CD4-positive, alpha-beta T cell (primary cell): ENCODE measurements around the gene DHRS13. TPM values are rescaled to one million over a fixed set of nuclear protein-coding genes. Genes with fewer than 3 reads are reported as not detected.
A peak's percentile ranks its signal among the peaks of the same experiment; 100 is the strongest.

Experiments
- ATAC-seq: fragments of 200-7000 bp; cut with Tn5 transposase; one replicate; pipeline ENCODE4 v1.10.0; 2022; ENCODE audit warnings: mild to moderate bottlenecking; ENCODE audit not compliant: poor library complexity
- CTCF ChIA-PET: fragments of 350-600 bp; sonication (Branson Sonifier 250); formaldehyde crosslinking; loops from one replicate; lab custom pipeline; 2021; ENCODE audit warnings: antibody characterized with exemption, inconsistent platforms; lab: Charles Lee
- POLR2A ChIA-PET: fragments of 350-600 bp; sonication (Branson Sonifier 250); formaldehyde crosslinking; loops from one replicate; lab custom pipeline; 2021; ENCODE audit warnings: antibody characterized with exemption, inconsistent platforms; lab: Charles Lee
- DNase-seq, 14 experiments: peaks; one replicate each; pipeline ENCODE4 v3.0.0-alpha.2; 2013 to 2020; ENCODE audit warnings: mixed read lengths in 2 of 14
- H3K27ac ChIP-seq, 2 donors: one replicate each; pipeline versions ENCODE4 v1.5.1 to v1.7.0; 2013; ENCODE audit warnings: low read length in 2 of 2, low read depth in 1 of 2, mild to moderate bottlenecking in 1 of 2
- H3K27me3 ChIP-seq, 2 experiments: 1 replicate in 1 of 2; 2 replicates in 1 of 2; pipeline versions ENCODE4 v1.6.1 to v1.7.0; 2013; ENCODE audit warnings: low read length in 2 of 2, control low read depth in 1 of 2, mild to moderate bottlenecking in 1 of 2, moderate library complexity in 1 of 2; ENCODE audit not compliant: insufficient read depth in 2 of 2, control insufficient read depth in 1 of 2
- H3K36me3 ChIP-seq: one replicate; pipeline ENCODE4 v1.6.1; 2013; ENCODE audit warnings: low read length, control low read depth; ENCODE audit not compliant: insufficient read depth
- H3K4me1 ChIP-seq: one replicate; pipeline ENCODE4 v1.6.1; 2013; ENCODE audit warnings: low read length, control low read depth; ENCODE audit not compliant: insufficient read depth
- H3K4me3 ChIP-seq: one replicate; pipeline ENCODE4 v1.5.1; 2013; ENCODE audit warnings: mild to moderate bottlenecking, low read length, moderate library complexity
- H3K9me3 ChIP-seq, 2 experiments: 1 replicate in 1 of 2; 2 replicates in 1 of 2; pipeline versions ENCODE4 v1.6.1 to v1.7.0; 2013; ENCODE audit warnings: low read length in 2 of 2, mild to moderate bottlenecking in 2 of 2, control low read depth in 1 of 2, moderate library complexity in 1 of 2; ENCODE audit not compliant: control insufficient read depth in 1 of 2, insufficient read depth in 1 of 2
- H3K27ac Mint-ChIP-seq: one replicate; pipeline ENCODE4 v1.8.0; 2020; ENCODE audit warnings: mixed read lengths
- H3K27me3 Mint-ChIP-seq: one replicate; pipeline ENCODE4 v1.8.0; 2021; ENCODE audit warnings: mixed read lengths
- H3K36me3 Mint-ChIP-seq: one replicate; pipeline ENCODE4 v1.8.0; 2021; ENCODE audit warnings: low read depth, mixed read lengths
- H3K4me1 Mint-ChIP-seq: one replicate; pipeline ENCODE4 v1.8.0; 2021; ENCODE audit warnings: low read depth, mixed read lengths
- H3K4me3 Mint-ChIP-seq: one replicate; pipeline ENCODE4 v1.8.0; 2020; ENCODE audit warnings: mild to moderate bottlenecking, mixed read lengths
- H3K9me3 Mint-ChIP-seq: one replicate; pipeline ENCODE4 v1.8.0; 2020; ENCODE audit warnings: mixed read lengths
- CTCF ChIP-seq: fragments of 200-600 bp; IDR thresholded peaks from one replicate; pipeline ENCODE4 v1.8.0; 2022; ENCODE audit warnings: antibody characterized with exemption, mild to moderate bottlenecking
- intact Hi-C, 2 experiments: fragments of 100-400 bp; cut with DNase I in 1 of 2; cut with micrococcal nuclease in 1 of 2; formaldehyde crosslinking; loops; one replicate each; pipeline versions ENCODE4 v1.15.1 to v1.9.0; 2023 to 2025; cut with DNase I, micrococcal nuclease
- total RNA-seq, 174 experiments: library from RNA in 2 of 174; stranded (reverse) in 2 of 174; gene quantifications; one replicate each; pipeline ENCODE4 v1.2.3 and lab custom pipeline; 2021 to 2026

The DHRS13 gene
- total RNA-seq, 2 experiments from 2014 or later, result 33.5 to 34.3 TPM

DNA sequence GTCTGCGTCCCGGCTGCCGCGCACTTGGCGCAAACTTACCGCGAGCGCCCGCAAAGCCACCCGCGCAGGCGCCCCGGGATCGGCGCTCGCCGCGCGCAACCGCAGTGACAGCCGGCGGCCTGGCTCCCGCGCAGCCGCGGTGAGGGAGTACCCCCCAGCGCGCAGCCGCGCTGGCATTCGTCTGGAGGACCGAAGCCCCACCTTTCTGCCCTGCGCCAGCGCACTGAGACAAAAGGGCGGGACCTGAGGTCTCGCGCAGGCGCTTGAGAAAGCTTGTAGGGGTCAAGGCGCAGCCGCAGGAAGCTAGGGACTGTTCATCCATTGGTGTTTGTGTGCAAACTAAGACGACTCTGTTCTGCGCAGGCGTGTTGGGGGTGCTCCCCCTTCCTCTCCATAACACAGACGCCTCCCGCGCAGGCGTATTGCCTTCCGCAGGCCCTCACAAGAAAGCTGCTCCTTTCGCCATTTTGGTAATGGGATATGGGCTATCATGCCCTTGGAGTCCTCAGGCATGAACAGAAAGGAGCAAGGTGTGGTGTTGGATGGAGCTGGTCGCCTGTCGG is 48.6 kb upstream of the DHRS13 start, which contains the start of gene PHF12:
TSS of gene PHF12 (minus strand) at position 91 of the 563 bp plus-strand sequence. CDS start 558 bp downstream, outside the sequence.
- H3K9me3 Mint-ChIP-seq, result no peaks in the 10 kb centered on the region

DNA sequence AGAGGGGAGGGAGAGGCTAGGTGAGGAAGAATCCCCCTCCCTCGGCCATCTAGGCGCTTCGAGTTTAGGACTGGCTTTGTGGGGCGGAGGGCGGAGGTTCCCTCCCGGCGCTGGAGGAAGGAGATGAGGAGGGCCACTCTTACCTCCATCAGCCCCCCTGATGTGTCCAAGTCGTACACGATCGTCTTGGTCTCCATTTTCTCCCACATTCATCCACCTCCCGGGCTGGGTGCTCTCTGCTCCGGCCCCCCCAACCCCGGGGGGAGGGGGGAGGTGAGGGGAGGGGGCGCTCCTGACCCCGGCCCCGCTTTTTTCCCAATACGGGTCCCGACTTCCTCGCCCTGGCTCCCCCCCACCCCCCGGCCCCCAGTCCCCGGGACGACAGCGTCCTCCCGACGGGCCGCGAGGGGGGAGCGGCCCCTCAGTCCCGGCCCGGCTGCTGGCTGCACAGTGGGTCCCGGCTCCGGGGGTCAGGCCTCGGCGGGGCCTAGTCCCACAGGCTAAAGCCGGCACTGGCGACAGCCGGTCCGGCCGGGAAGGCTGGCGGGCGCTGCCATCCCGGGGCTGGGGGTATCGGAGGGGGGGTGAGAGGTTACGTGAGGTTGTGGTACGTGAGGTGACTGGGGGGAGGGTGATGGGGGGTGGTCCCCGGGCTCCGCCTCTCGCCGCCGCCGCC is 48.0 kb upstream of the DHRS13 start:
- Mint-ChIP-seq H3K36me3 (peaks cover 36% of the 10 kb centered on the region), H3K27ac (peak overlapping the region; percentile 97), H3K9me3 (no peaks in the 10 kb centered on the region), H3K4me1 (peaks cover 25% of the 10 kb centered on the region), H3K4me3 (peak overlapping the region; percentile 96), H3K27me3 (no peaks in the 10 kb centered on the region)
- ChIA-PET POLR2A (interaction anchor here (0.9 to 10.3 kb wide), 42 partner anchors 8 to 667 kb away, joined by 3 to 150 read pairs (median 8); partner anchors contain the start of genes ABHD15, ALDOC, BLTP2 and DHRS13), CTCF (interaction anchor here (1.1 to 5.7 kb wide), 8 partner anchors 21 to 304 kb away, joined by 3 to 56 read pairs (median 7); partner anchors contain the start of genes DHRS13, FLOT2, NEK8 and TLCD1)
- intact Hi-C loops, result loop anchor here (2.0 to 10.0 kb wide), 10 partner anchors 34 to 634 kb away; partner anchors contain the start of genes ALDOC (in 1 of the 2), BLTP2 (in 1 of the 2), ERAL1 (in 1 of the 2) and GIT1 (in 1 of the 2)
- H3K36me3 ChIP-seq, result no peaks in the 10 kb centered on the region
- H3K9me3 ChIP-seq, result no peaks in the 10 kb centered on the region
- H3K4me3 ChIP-seq, result peak overlapping the region; percentile 90
- H3K27ac ChIP-seq, result peak overlapping the region; percentile 77 to 90
- H3K4me1 ChIP-seq, result peaks cover 48% of the 10 kb centered on the region
- no peak for TF ChIP-seq CTCF
- ATAC-seq, result no peak
- no peaks in the 10 kb centered on the region for H3K27me3 ChIP-seq
- DNase-seq, result peak in 1 of 14 experiments; percentile 5

More for the DNA sequence above, 48.6 kb upstream of the DHRS13 start, which contains the start of gene PHF12:
- Mint-ChIP-seq H3K36me3 (peaks cover 30% of the 10 kb centered on the region), H3K27ac (peak within 1 kb of the TSS; percentile 97), H3K4me3 (peak within 1 kb of the TSS; percentile 96), H3K27me3 (no peaks in the 10 kb centered on the region), H3K4me1 (peaks cover 19% of the 10 kb centered on the region)
- Histone ChIP-seq H3K9me3 (no peaks in the 10 kb centered on the region), H3K27ac (peak within 1 kb of the TSS; percentile 94 to 97), H3K36me3 (no peaks in the 10 kb centered on the region), H3K4me3 (peak within 1 kb of the TSS; percentile 90), H3K27me3 (no peaks in the 10 kb centered on the region), H3K4me1 (peaks cover 42% of the 10 kb centered on the region)
- POLR2A ChIA-PET, result interaction anchor here (0.7 to 10.3 kb wide), 43 partner anchors 8 to 666 kb away, joined by 3 to 150 read pairs (median 6); partner anchors contain the start of genes ABHD15, ALDOC, BLTP2 and DHRS13
- CTCF ChIA-PET, result interaction anchor here (1.1 to 5.7 kb wide), 7 partner anchors 21 to 305 kb away, joined by 3 to 56 read pairs (median 5); partner anchors contain the start of genes DHRS13, FLOT2, NEK8 and TLCD1
- DNase-seq, result peak; percentile 98 to 100 (median 100)
- intact Hi-C loops, result loop anchor here (2.0 to 10.0 kb wide), 10 partner anchors 34 to 633 kb away; partner anchors contain the start of genes ALDOC (in 1 of the 2), BLTP2 (in 1 of the 2), ERAL1 (in 1 of the 2) and GIT1 (in 1 of the 2)
- peak; percentile 53 for ATAC-seq
- no peak for TF ChIP-seq CTCF
